COR-L47 (cell line): ENCODE data around the gene NBDY.
"Not testable (repeated sequence)": the region's sequence is repeated elsewhere in the genome, so short reads cannot be mapped to it uniquely, and the experiment has no call there.

Experiments used
- DNase-seq: peaks from one replicate; lab custom pipeline; 2025; lab: John Stamatoyannopoulos, UW

The NBDY gene

DNA sequence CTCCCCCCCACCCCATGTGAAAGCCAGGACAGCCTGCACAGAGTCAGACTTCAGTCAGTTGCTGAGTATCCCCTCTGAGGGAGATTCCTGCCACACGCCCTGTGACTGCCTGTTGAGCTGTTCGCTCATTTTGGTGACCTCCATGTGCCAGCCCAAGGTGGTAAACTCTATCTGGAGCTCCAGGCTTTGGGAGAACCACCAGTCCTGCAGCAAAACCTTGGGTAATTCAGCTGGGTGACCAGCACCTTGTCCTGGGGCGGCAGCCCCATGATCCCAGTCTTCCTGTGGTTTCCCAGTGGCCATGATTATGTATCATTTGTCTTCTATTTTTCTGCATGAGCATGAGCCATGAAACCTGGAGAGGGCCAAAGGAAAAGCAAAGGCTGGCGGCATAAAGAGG lies 73.4 kb downstream of the NBDY start:
- DNase-seq: no peak

DNA sequence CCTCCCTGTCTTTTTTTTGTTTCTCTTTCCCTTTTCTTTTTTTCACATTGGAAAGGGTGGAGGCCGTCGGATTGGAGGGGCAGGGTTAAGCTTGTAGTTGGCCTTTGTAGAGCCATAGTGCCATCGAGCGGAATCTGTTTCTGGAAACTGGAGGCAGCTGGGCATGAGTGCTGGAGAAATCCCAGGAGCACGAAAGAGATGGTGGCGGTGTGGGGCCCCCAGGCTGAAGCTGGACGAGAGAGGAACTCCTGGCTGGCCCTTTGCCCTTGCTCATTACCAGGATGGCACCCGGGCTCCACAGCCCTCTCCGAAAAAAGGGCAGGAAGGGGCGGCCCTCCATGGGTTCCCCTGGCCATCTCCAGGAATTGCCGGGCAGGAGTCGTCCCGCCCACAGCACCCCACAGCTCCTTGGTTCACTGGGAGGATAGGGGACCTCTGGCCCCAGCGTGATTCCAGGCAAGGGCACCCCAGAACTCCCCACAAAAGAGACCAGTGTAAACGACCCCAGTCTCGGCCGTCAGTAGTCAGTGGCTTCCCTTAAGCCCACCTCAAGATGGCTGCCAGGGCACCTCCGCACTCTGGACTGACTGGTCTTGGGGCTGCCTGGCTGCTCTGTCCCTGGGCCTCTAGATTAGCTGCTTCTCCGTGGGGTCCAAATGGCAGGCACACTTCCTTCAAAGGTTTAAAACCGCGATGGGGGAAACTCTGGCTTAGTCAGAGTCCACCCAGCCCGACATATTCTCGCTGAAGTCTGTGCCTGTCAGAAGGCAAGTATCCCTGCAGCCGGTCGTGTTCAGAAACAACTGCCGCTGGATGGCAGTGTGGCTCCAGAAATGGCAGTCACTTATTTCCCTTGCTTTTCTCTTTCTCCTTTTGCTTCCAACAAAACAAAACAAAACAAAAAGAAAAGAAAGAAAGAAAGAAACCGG lies 74.1 kb downstream of the NBDY start:
- no peak for DNase-seq

DNA sequence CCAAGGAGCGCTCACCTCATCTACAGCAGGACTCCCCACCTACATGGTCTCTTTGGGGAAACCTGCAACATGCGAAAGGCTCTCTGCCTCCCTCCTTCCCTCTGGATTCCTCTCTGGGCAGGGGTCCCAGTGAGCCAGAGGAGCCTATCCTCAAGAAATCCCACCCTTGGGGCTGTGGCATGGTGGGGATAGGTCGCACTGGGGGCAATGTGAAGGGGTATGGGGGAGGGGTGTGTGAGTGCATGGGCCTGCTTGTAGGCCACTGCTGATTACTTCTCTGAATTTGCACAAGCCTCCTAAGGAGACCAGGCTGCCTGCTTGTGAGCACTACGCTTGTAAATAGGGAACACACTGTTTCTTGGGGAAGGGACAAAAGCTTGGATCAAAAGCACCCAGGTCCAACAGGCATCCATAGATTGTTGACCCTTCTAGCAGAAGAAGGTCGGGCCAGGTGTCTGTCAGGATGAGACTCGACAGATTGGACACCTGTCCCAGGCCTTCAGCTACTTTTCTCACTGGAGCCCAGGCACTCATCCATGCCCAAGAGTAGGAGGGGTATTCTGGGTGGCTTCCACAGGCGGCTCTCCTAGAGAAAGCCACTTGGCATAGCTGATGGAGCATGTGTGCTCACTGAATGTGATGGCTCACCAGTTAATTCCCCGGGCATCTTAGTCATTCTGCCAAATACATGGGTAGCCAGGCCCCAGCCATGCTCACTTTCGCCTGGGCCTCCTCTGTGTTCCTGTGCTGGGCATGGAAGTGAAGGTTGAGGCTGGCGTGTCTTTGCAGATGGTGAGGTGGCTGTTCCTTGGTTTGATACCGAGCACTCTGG lies 75.0 kb downstream of the NBDY start:
- DNase-seq: no peak

DNA sequence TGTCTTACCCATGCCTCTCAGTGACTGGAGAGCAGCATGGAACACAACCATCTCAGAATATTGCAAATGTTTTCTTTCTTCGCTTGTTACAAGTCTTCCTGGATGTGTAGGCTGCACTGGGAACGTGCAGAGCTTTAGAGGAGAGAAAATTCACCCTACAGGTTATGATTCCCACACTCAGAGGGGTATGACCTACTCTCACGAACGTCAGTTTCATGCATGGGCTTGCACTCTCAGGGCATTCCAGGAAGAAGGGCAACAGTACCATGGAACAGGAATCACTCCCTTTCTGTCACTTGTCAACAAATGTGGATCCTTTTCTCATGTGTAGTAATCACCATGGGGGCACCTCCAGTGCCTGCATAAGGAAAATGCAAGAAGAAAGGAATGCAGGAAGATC lies 75.8 kb downstream of the NBDY start:
- no peak for DNase-seq

DNA sequence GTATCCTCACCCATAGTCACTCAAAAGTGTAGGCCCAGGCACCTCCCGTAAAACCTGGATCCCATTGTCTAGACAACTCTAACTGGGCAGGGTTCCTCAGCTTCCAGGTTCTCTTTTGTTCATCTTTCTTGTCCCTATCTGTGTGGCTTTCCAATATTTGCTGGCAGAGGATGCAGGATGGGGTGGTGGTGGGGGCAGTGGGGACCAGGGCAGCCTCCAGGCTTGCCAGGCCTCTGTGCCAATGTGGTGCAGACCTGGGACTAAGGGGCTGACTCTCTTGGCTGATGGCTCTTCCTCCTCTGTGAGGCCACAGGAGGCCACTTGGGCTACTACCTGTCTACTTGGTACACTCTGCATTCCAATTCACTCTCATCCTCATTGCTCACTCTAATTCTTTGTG lies 76.4 kb downstream of the NBDY start:
- no peak for DNase-seq

DNA sequence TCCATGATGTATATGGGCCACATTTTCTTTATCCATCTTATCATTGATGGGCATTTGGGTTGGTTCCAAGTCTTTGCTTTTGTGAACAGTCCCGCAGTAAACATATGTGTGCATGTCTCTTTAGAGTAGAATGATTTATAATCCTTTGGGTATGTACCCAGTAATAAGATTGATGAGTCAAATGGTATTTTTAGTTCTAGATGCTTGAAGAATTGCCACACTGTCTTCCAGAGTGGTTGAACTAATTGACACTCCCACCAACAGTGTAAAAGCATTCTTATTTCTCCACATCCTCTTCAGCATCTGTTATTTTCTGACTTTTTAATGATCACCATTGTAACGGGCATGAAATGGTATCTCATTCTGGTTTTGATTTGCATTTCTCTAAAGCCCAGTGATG lies 77.1 kb downstream of the NBDY start:
- DNase-seq: not testable (repeated sequence)

DNA sequence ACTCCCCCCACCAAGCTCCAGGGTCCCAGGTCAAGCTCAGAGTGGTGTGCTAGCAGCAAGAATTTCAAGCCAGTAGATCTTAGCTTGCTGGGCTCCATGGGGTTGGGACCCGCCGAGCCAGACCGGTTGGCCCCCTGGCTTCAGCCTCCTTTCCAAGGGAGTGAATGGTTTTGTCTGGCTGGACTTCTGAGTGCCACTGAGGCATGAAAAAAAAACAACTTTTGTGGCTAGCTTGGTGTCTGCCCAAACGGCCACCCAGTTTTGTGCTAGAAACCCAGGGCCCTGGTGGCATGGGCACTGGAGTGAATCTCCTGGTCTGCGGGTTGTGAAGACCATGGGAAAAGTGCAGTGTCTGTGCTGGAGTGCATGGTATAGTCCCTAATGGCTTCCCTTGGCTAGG lies 82.6 kb downstream of the NBDY start:
- no peak for DNase-seq

DNA sequence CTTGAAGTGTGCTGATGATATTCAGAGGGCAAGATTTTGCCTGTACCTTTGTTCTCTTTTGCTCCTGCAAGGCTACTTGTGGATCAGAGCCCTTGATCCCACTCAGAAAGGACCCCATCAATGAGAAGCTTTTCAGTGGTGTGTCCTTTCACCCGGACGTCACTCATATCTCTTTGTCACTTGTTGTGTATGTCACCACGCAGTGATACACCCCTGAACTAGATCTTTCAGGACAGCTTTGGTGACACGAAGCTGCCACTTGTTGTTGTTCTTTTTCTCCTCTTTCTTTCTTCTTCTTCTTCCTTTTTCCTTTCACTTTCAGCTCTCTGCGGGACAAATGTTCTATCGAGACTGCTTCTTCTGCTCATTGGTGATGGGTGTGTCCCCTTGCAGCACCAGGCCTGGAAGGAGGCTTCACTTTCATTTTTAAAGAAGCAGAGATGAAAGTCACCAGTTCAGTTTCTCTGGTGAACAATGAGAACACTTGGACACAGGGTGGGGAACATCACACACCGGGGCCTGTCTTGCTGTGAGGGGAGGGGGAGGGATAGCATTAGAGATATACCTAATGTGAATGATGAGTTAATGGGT lies 83.6 kb downstream of the NBDY start:
- no peak for DNase-seq

DNA sequence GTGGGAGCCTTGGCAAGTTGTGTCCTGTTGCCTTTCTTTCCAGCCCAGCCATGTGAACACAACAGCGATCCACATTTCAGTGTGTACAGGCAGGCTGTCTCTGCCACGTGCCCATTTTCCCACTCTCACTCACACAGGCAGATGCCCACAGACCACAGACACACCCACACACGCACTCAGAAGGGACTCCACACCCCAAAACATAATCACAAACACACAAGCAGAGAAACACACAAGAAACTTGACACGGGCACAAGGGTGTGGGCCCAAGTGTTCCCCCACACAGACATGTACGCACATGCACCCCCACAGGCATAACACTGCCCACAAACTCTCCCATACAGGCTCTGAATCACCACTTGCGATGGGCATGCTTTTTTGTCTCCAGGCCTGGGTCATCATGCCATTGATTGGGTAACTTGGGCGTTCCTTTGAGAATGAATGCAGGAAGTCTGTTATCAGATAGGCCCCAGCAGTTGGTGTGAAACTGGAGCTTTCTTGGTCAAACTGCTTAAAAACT lies 84.3 kb downstream of the NBDY start:
- no peak for DNase-seq

DNA sequence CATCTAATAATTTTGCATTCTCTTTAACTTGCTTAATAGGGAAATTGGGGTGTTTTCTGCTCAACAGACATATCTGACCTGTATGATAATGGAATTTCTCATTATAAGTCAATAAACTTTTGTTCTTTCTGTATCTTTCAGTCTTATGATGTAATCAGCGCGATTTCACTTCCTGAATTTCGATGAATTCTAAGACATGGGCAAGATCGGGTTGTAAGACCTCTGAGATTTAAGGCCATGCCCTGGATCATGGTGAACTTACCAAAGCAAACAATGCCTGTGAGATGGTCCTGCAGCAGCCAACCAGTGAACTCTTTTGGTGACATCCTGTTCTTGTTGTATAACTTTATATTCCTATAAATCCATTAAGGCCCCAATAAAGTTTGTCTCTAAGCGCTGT lies 88.1 kb downstream of the NBDY start:
- DNase-seq: no peak

DNA sequence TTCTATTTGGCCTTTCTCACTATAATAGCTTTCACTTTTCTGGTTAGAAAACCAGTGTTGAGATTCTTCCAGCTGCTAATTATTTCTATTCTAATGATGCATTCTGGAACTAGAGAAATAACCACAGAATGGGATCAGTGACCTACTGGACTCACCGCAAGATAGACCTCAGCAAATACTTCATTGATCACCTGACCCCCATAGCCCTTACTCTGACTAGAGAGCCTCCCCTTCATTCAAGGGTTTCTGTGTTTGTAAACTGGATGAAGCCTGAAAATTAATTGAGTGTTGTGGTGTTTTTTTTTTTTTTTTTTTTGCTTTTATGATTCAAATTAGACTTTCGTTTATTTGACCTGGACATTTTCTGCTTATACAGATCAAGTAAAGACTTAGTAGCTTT lies 97.0 kb downstream of the NBDY start:
- no peak for DNase-seq

DNA sequence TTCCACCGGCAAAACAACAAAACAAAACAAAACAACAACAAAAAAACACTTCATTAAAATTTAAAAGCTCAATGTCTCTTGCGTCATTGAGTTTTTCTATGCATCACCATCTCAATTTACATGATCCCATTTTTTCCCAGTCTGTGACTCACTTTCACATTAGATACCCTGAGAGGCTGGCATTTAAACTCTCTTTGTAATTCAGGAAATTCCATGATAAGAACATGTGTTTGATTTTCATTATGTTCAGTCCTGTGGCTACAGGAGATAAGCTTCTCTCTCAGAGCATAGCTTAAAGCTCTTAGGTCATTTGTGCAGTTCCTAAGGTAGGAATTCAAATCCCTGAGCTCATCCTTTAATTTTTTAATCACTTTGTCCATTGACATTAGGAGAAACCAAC lies 104.6 kb downstream of the NBDY start:
- no peak for DNase-seq

DNA sequence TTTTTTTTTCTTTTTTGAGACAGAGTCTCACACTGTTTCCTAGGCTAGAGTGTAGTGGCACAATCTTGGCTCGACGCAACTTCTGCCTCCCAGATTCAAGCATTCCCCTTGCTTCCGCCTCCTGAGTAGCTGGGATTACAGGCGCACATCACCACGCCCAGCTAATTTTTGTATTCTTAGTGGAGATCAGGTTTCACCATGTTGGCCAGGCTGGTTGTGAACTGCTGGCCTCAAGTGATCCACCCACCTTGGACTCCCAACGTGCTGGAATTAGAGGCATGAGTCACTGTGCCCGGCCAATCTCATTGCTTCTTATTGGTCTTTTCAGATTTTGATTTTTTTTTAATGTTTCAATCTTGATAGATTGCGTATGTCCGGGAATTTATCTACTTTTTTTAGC lies 124.4 kb downstream of the NBDY start:
- no peak for DNase-seq

DNA sequence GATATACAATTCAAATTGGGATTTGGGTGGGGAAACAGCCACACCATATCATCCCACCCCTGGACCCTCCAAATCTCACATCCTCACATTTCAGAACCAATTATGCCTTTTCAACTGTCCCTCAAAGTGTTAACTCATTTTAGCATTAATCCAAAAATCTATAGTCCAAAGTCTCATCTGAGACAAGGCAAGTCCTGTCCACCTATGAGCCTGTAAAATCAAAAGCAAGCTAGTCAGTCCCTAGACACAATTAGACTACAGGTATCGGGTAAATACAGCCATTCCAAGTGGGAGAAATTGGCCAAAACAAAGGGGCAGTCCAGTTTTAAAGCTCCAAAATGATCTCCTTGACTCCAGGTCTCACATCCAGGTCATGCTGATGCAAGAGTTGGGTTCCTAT lies 128.0 kb downstream of the NBDY start:
- no peak for DNase-seq

DNA sequence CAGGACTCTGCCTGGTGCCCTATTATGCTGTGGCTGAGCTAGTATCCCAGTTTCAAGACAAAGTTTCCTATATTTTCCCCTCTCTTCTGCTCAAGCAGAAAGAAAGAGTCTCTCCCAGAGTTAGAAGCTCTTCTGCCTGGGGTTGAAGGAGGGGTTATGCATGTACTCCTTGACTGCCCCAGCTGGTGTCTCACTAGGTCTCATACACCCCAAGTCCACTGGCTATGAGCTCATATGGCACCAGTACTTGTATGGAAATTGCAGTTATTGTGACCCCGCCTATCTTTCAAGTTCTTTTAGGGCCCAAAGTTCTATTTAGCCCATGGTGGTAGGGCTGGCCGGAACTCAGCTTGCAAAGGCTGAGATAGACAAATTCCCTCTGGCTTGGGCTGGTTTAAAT lies 131.8 kb downstream of the NBDY start:
- no peak for DNase-seq
